CD14-positive monocyte (primary cell): ENCODE results near the gene SCPEP1. TPM values are rescaled to one million over a fixed set of nuclear protein-coding genes. Genes with fewer than 3 reads are reported as not detected.

Experiments
- DNase-seq, 3 donors: peaks; one replicate each; pipeline ENCODE4 v3.0.0-alpha.2; 2011 to 2022
- H2AFZ ChIP-seq: 2 replicates; pipeline ENCODE4 v1.6.0; 2012; ENCODE audit warnings: mild to moderate bottlenecking, low read depth, low read length, inconsistent platforms; ENCODE audit not compliant: insufficient read depth, poor library complexity, severe bottlenecking
- H3K27ac ChIP-seq, 2 donors: 1 replicate in 1 of 2; 2 replicates in 1 of 2; pipeline ENCODE4 v1.5.1; 2012 to 2013; ENCODE audit warnings: low read length in 2 of 2, control low read depth in 1 of 2, inconsistent platforms in 1 of 2, low read depth in 1 of 2, mild to moderate bottlenecking in 1 of 2
- H3K27me3 ChIP-seq, 2 donors: one replicate each; pipeline versions ENCODE4 v1.6.0 to v1.6.1; 2011 to 2013; ENCODE audit warnings: low read length in 2 of 2; ENCODE audit not compliant: control insufficient read depth in 2 of 2, insufficient read depth in 2 of 2
- H3K36me3 ChIP-seq, 2 donors: replicated peaks in 1 of 2; 1 replicate in 1 of 2; 2 replicates in 1 of 2; pipeline versions ENCODE4 v1.5.1 to v1.6.1; 2012 to 2013; ENCODE audit warnings: low read length in 2 of 2, control low read depth in 1 of 2, inconsistent platforms in 1 of 2, mild to moderate bottlenecking in 1 of 2; ENCODE audit not compliant: insufficient read depth in 2 of 2, control insufficient read depth in 1 of 2
- H3K4me1 ChIP-seq, 2 donors: 1 replicate in 1 of 2; 2 replicates in 1 of 2; pipeline versions ENCODE4 v1.5.1 to v1.6.1; 2012 to 2013; ENCODE audit warnings: low read length in 2 of 2, control low read depth in 1 of 2, inconsistent platforms in 1 of 2, mild to moderate bottlenecking in 1 of 2, moderate library complexity in 1 of 2; ENCODE audit not compliant: insufficient read depth in 2 of 2, control insufficient read depth in 1 of 2
- H3K4me2 ChIP-seq: replicated peaks from 2 replicates; pipeline ENCODE3; 2012; ENCODE audit warnings: low read length, moderate library complexity, mild to moderate bottlenecking; ENCODE audit not compliant: poor library complexity, severe bottlenecking; ENCODE audit errors: extremely low read depth
- H3K4me3 ChIP-seq, 3 experiments: fragments of 200-600 bp in 1 of 3; sonication (generic) in 1 of 3; replicated peaks in 1 of 3; 1 replicate in 2 of 3; 2 replicates in 1 of 3; pipeline ENCODE4 v1.5.1; 2011 to 2013; ENCODE audit warnings: low read length in 3 of 3, mild to moderate bottlenecking in 3 of 3, control low read depth in 2 of 3, low read depth in 2 of 3, inconsistent platforms in 1 of 3, moderate library complexity in 1 of 3
- H3K79me2 ChIP-seq: 2 replicates; pipeline ENCODE4 v1.6.0; 2012; ENCODE audit warnings: mild to moderate bottlenecking, control low read depth, inconsistent platforms, low read length, moderate library complexity; ENCODE audit not compliant: insufficient read depth
- H3K9ac ChIP-seq: 2 replicates; pipeline ENCODE4 v1.6.0; 2017; ENCODE audit warnings: low read length, mild to moderate bottlenecking; ENCODE audit not compliant: insufficient read depth, poor library complexity, severe bottlenecking
- H3K9me3 ChIP-seq, 2 donors: replicated peaks in 1 of 2; 1 replicate in 1 of 2; 2 replicates in 1 of 2; pipeline versions ENCODE4 v1.5.1 to v1.6.1; 2012 to 2013; ENCODE audit warnings: low read length in 2 of 2, control low read depth in 1 of 2; ENCODE audit not compliant: control insufficient read depth in 1 of 2, insufficient read depth in 1 of 2
- H4K20me1 ChIP-seq: 2 replicates; pipeline ENCODE4 v1.6.0; 2012; ENCODE audit warnings: mild to moderate bottlenecking, low read length, control low read depth, moderate library complexity; ENCODE audit not compliant: insufficient read depth
- H3K27ac Mint-ChIP-seq, 7 donors: one replicate each; pipeline ENCODE4 v1.8.0; 2020; ENCODE audit warnings: mild to moderate bottlenecking in 7 of 7, mixed read lengths in 7 of 7, moderate library complexity in 6 of 7, inconsistent platforms in 2 of 7
- H3K27me3 Mint-ChIP-seq, 3 donors: one replicate each; pipeline ENCODE4 v1.8.0; 2021 to 2022; ENCODE audit warnings: low read depth in 3 of 3, mild to moderate bottlenecking in 3 of 3, mixed read lengths in 3 of 3, moderate library complexity in 3 of 3, inconsistent platforms in 1 of 3
- H3K36me3 Mint-ChIP-seq, 2 donors: one replicate each; pipeline ENCODE4 v1.8.0; 2020; ENCODE audit warnings: mixed read lengths in 2 of 2, inconsistent platforms in 1 of 2, mild to moderate bottlenecking in 1 of 2
- H3K4me1 Mint-ChIP-seq: one replicate; pipeline ENCODE4 v1.8.0; 2020; ENCODE audit warnings: mild to moderate bottlenecking, mixed read lengths
- H3K4me3 Mint-ChIP-seq, 2 donors: one replicate each; pipeline ENCODE4 v1.8.0; 2020; ENCODE audit warnings: mild to moderate bottlenecking in 2 of 2, mixed read lengths in 2 of 2, moderate library complexity in 1 of 2
- H3K9me3 Mint-ChIP-seq, 7 donors: one replicate each; pipeline ENCODE4 v1.8.0; 2020 to 2022; ENCODE audit warnings: mixed read lengths in 7 of 7, mild to moderate bottlenecking in 6 of 7, moderate library complexity in 6 of 7, inconsistent platforms in 2 of 7
- CTCF ChIP-seq: fragments of 200-600 bp; IDR thresholded peaks from one replicate; pipeline ENCODE4 v1.8.0; 2022; ENCODE audit warnings: antibody characterized with exemption, mild to moderate bottlenecking
- WGBS: methylation state at CpG from one replicate; pipeline ENCODE4 v1.1.5; 2013; ENCODE audit warnings: missing lambda C conversion rate; ENCODE audit not compliant: insufficient coverage; 5-methylcytosine and 5-hydroxymethylcytosine counted together
- intact Hi-C, 2 donors: fragments of 100-400 bp; cut with micrococcal nuclease; formaldehyde crosslinking; loops; one replicate each; pipeline versions ENCODE4 v1.15.0 to v1.15.1; 2023
- polyA plus RNA-seq, 3 donors: library from polyadenylated mRNA; depleted of rRNA in 1 of 3; unstranded in 2 of 3; stranded (reverse) in 1 of 3; fragments of 300-500 nt in 2 of 3; fragments of >200 nt in 1 of 3; fragmentation: Illumina TruSeq in 2 of 3; gene quantifications; 1 replicate in 2 of 3; 2 replicates in 1 of 3; pipeline ENCODE4 v1.2.3, GENCODE V29; 2012 to 2021

The SCPEP1 gene
- polyA plus RNA-seq, 3 donors = 373 to 451 (median 426) TPM

GRCh38 chr17:57016764-57017116, 38.8 kb downstream of the SCPEP1 start:
- Histone ChIP-seq H4K20me1 (no peaks in the 10 kb centered on the region), H3K27me3 (peaks cover 0 to 2% of the 10 kb centered on the region in 2 donors), H3K36me3 (no peaks in the 10 kb centered on the region), H3K9ac (no peak overlapping the region), H3K4me2 (no peak overlapping the region), H3K79me2 (no peaks in the 10 kb centered on the region), H3K4me3 (no peak overlapping the region), H3K9me3 (no peaks in the 10 kb centered on the region), H2AFZ (no peak overlapping the region), H3K4me1 (no peaks in the 10 kb centered on the region), H3K27ac (no peak overlapping the region)
- H3K27me3 Mint-ChIP-seq = peaks cover 5 to 8% (median 5%) of the 10 kb centered on the region in 3 donors
- peaks cover 0 to 4% (median 0%) of the 10 kb centered on the region in 7 donors for H3K9me3 Mint-ChIP-seq
- peak overlapping the region in 1 of 7 donors; percentile 57 for H3K27ac Mint-ChIP-seq
- H3K4me3 Mint-ChIP-seq = no peak overlapping the region
- no peak for TF ChIP-seq CTCF
- H3K36me3 Mint-ChIP-seq = no peaks in the 10 kb centered on the region
- intact Hi-C loops = no loop called here
- WGBS = 60% methylated on average over 3 of the region's 3 CpGs
- DNase-seq = no peak
- H3K4me1 Mint-ChIP-seq = no peaks in the 10 kb centered on the region

- H3K9me3 ChIP-seq = no peaks in the 10 kb centered on the region
- H3K27ac ChIP-seq = no peak overlapping the region
- no peaks in the 10 kb centered on the region for H3K36me3 Mint-ChIP-seq
- H3K27me3 Mint-ChIP-seq = peaks cover 5 to 8% (median 5%) of the 10 kb centered on the region in 3 donors
- no peak overlapping the region for H3K4me3 ChIP-seq
- no peak overlapping the region for H3K9ac ChIP-seq
- H3K27me3 ChIP-seq = peaks cover 0 to 2% of the 10 kb centered on the region in 2 donors
- H3K4me1 Mint-ChIP-seq = no peaks in the 10 kb centered on the region
- H3K79me2 ChIP-seq = no peaks in the 10 kb centered on the region
- WGBS = 75% methylated on average over 3 of the region's 4 CpGs
- peaks cover 0 to 4% (median 0%) of the 10 kb centered on the region in 7 donors for H3K9me3 Mint-ChIP-seq
- no peaks in the 10 kb centered on the region for H3K4me1 ChIP-seq
- no peaks in the 10 kb centered on the region for H4K20me1 ChIP-seq
- no peak overlapping the region for H3K4me3 Mint-ChIP-seq
- H3K27ac Mint-ChIP-seq = no peak overlapping the region
- DNase-seq = no peak
- H3K4me2 ChIP-seq = no peak overlapping the region
- no peak for TF ChIP-seq CTCF
- no peaks in the 10 kb centered on the region for H3K36me3 ChIP-seq
- intact Hi-C loops = no loop called here
- H2AFZ ChIP-seq = no peak overlapping the region
Measured at GRCh38 chr17:57017625-57018024, 39.7 kb downstream of the SCPEP1 start.
